Trophoblast cell (in vitro differentiated cells and primary cell): ENCODE measurements around the gene INTS6.

ENCODE experiments used
- DNase-seq, 2 donors: peaks; one replicate each; pipeline ENCODE4 v3.0.0-alpha.2; 2016
- H2AFZ ChIP-seq: 2 replicates; pipeline ENCODE4 v1.6.1; 2013; ENCODE audit warnings: low read length, moderate library complexity, mild to moderate bottlenecking; ENCODE audit not compliant: insufficient read depth, poor library complexity
- H2AK5ac ChIP-seq: 2 replicates; pipeline ENCODE4 v1.6.1; 2013; ENCODE audit warnings: mild to moderate bottlenecking, low read length
- H2BK120ac ChIP-seq: 2 replicates; pipeline ENCODE4 v1.6.1; 2013; ENCODE audit warnings: low read length, mild to moderate bottlenecking, moderate library complexity; ENCODE audit not compliant: insufficient read depth, poor library complexity
- H2BK12ac ChIP-seq: 2 replicates; pipeline ENCODE4 v1.6.1; 2013; ENCODE audit warnings: mild to moderate bottlenecking, low read length, moderate library complexity
- H2BK5ac ChIP-seq: 2 replicates; pipeline ENCODE4 v1.6.1; 2013; ENCODE audit warnings: low read length, low read depth, moderate library complexity, mild to moderate bottlenecking; ENCODE audit not compliant: poor library complexity
- H3K14ac ChIP-seq: 2 replicates; pipeline ENCODE4 v1.6.1; 2013; ENCODE audit warnings: mild to moderate bottlenecking, low read length
- H3K18ac ChIP-seq: 2 replicates; pipeline ENCODE4 v1.6.1; 2013; ENCODE audit warnings: mild to moderate bottlenecking, low read length
- H3K23ac ChIP-seq: 2 replicates; pipeline ENCODE4 v1.6.1; 2013; ENCODE audit warnings: low read length
- H3K27ac ChIP-seq: 2 replicates; pipeline ENCODE4 v1.5.1; 2013; ENCODE audit warnings: low read depth, mild to moderate bottlenecking, inconsistent platforms, low read length, moderate library complexity
- H3K27me3 ChIP-seq: 2 replicates; pipeline ENCODE4 v1.6.1; 2013; ENCODE audit warnings: inconsistent platforms, mild to moderate bottlenecking, low read length, moderate library complexity; ENCODE audit not compliant: insufficient read depth
- H3K36me3 ChIP-seq, 2 experiments: 1 replicate in 1 of 2; 2 replicates in 1 of 2; pipeline ENCODE4 v1.6.1; 2013; ENCODE audit warnings: low read length in 2 of 2, mild to moderate bottlenecking in 2 of 2, moderate library complexity in 1 of 2; ENCODE audit not compliant: insufficient read depth in 2 of 2, control insufficient read depth in 1 of 2
- H3K4ac ChIP-seq: 2 replicates; pipeline ENCODE4 v1.6.1; 2013; ENCODE audit warnings: low read depth, mild to moderate bottlenecking, low read length, moderate library complexity
- H3K4me1 ChIP-seq, 2 experiments: 1 replicate in 1 of 2; 2 replicates in 1 of 2; pipeline ENCODE4 v1.6.1; 2013; ENCODE audit warnings: low read length in 2 of 2, mild to moderate bottlenecking in 2 of 2, moderate library complexity in 1 of 2; ENCODE audit not compliant: insufficient read depth in 2 of 2, control insufficient read depth in 1 of 2
- H3K4me2 ChIP-seq: 2 replicates; pipeline ENCODE4 v1.6.1; 2013; ENCODE audit warnings: inconsistent platforms, mild to moderate bottlenecking, low read length, moderate library complexity
- H3K4me3 ChIP-seq: 2 replicates; pipeline ENCODE4 v1.5.1; 2013; ENCODE audit warnings: mild to moderate bottlenecking, low read depth, low read length, inconsistent platforms
- H3K79me1 ChIP-seq: one replicate; pipeline ENCODE4 v1.6.1; 2013; ENCODE audit warnings: low read length
- H3K79me2 ChIP-seq: 2 replicates; pipeline ENCODE4 v1.6.1; 2013; ENCODE audit warnings: low read length, mild to moderate bottlenecking; ENCODE audit not compliant: control insufficient read depth, insufficient read depth, poor library complexity
- H3K9ac ChIP-seq: 2 replicates; pipeline ENCODE4 v1.6.1; 2013; ENCODE audit warnings: mild to moderate bottlenecking, low read length
- H3K9me3 ChIP-seq: 2 replicates; pipeline ENCODE4 v1.6.1; 2013; ENCODE audit warnings: low read depth, mild to moderate bottlenecking, control low read depth, inconsistent platforms, low read length; ENCODE audit not compliant: insufficient read depth
- H4K12ac ChIP-seq: 2 replicates; pipeline ENCODE4 v1.6.1; 2013; ENCODE audit warnings: low read depth, mild to moderate bottlenecking, low read length, moderate library complexity
- H4K8ac ChIP-seq: 2 replicates; pipeline ENCODE4 v1.6.1; 2013; ENCODE audit warnings: low read depth, mild to moderate bottlenecking, low read length, moderate library complexity
- H4K91ac ChIP-seq: one replicate; pipeline ENCODE4 v1.6.1; 2013; ENCODE audit warnings: low read depth, mild to moderate bottlenecking, low read length, moderate library complexity
- WGBS: extraction: QIAGEN DNeasy Blood & Tissue Kit; methylation state at CpG from one replicate; pipeline ENCODE4 v1.1.7; 2013; ENCODE audit warnings: missing lambda C conversion rate; ENCODE audit not compliant: insufficient read length, insufficient coverage; ENCODE audit errors: extremely low coverage; 5-methylcytosine and 5-hydroxymethylcytosine counted together

Gene INTS6

DNA sequence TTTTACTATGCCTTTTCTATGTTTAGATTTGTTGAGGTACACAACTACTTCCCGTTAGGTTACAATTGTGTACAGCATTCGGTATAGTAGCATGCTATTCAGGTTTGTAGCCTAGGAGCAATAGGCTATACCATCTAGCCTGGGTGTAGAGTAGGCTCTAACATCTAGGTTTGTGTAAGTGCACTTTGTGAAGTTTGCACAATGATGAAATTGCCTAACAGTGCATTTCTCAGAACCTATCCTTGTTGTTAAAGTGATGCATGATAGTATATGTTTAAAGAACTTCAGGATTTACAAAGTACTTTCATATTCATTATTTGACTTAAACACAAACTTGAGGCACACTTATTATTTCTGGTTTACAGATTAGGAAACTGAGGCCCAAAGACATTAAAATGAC lies 124.9 kb downstream of the INTS6 start:
- Histone ChIP-seq H2AK5ac (no peak overlapping the region), H3K79me2 (no peaks in the 10 kb centered on the region), H4K91ac (no peak overlapping the region), H3K36me3 (no peaks in the 10 kb centered on the region), H2AFZ (no peak overlapping the region), H3K27me3 (no peaks in the 10 kb centered on the region), H3K9ac (no peak overlapping the region), H3K4me3 (no peak overlapping the region), H3K23ac (no peak overlapping the region), H3K4me1 (no peaks in the 10 kb centered on the region), H3K4ac (no peak overlapping the region), H3K9me3 (no peaks in the 10 kb centered on the region), H3K79me1 (no peaks in the 10 kb centered on the region), H4K12ac (no peak overlapping the region), H4K8ac (no peak overlapping the region), H2BK120ac (no peak overlapping the region), H2BK12ac (no peak overlapping the region), H3K18ac (no peak overlapping the region), H3K4me2 (no peak overlapping the region), H3K27ac (no peak overlapping the region), H3K14ac (no peak overlapping the region), H2BK5ac (no peak overlapping the region)
- DNase-seq = no peak
- WGBS = no CpG with 5 or more reads among the region's 2 CpGs

DNA sequence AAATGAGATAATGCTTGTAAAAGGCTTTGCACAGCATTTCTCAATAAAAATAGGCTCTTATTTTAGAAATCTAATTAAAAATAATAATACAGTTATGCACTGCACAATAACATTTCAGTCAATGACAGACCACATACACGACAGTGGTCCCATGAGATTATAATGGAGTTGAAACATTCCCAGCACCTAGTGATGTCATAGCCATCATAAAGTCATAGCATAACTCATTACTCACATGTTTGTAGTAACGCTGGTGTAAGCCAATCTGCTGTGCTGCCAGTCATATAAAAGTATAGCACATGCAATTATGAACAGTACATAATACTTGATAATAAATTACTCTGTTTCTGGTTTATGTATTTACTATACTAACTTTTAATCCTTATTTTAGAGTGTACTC lies 126.1 kb downstream of the INTS6 start:
- no peak overlapping the region for H4K91ac ChIP-seq
- no peak overlapping the region for H3K18ac ChIP-seq
- no peaks in the 10 kb centered on the region for H3K9me3 ChIP-seq
- H3K23ac ChIP-seq = no peak overlapping the region
- H3K4me3 ChIP-seq = no peak overlapping the region
- no peak overlapping the region for H3K4ac ChIP-seq
- H3K79me2 ChIP-seq = no peaks in the 10 kb centered on the region
- no peaks in the 10 kb centered on the region for H3K4me1 ChIP-seq
- no peaks in the 10 kb centered on the region for H3K27me3 ChIP-seq
- no peak overlapping the region for H2BK120ac ChIP-seq
- no peak overlapping the region for H3K4me2 ChIP-seq
- H3K9ac ChIP-seq = no peak overlapping the region
- H2BK5ac ChIP-seq = no peak overlapping the region
- no peaks in the 10 kb centered on the region for H3K79me1 ChIP-seq
- H2AFZ ChIP-seq = no peak overlapping the region
- H4K12ac ChIP-seq = no peak overlapping the region
- no peak overlapping the region for H3K27ac ChIP-seq
- no CpG with 5 or more reads among the region's 2 CpGs for WGBS
- H3K14ac ChIP-seq = no peak overlapping the region
- peak in 1 of 2 donors; percentile 31 for DNase-seq
- no peaks in the 10 kb centered on the region for H3K36me3 ChIP-seq
- no peak overlapping the region for H2BK12ac ChIP-seq
- no peak overlapping the region for H2AK5ac ChIP-seq
- no peak overlapping the region for H4K8ac ChIP-seq

DNA sequence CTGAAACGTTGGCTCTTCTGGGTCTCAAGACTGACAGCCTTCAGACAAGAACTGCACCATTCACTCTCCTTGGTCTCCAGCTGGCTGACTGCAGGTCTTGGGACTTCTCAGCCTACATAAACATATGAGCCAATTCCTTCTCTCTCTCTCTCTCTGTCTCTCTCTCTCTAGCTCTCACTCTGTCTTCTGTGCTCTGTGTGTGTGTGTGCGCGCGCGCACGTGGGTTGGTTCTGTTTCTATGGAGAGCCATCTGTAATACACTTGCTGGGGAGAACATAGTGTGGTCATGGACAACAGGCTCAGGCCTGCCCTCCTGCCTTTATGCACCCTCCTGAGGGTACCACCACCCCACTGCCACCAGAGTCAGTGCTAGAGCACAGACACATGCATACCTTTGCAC lies 127.0 kb downstream of the INTS6 start:
- no peak overlapping the region for H3K23ac ChIP-seq
- no peak overlapping the region for H3K4me2 ChIP-seq
- no peak overlapping the region for H2BK120ac ChIP-seq
- H3K79me2 ChIP-seq = no peaks in the 10 kb centered on the region
- no peak overlapping the region for H3K27ac ChIP-seq
- H3K36me3 ChIP-seq = no peaks in the 10 kb centered on the region
- no peak overlapping the region for H4K12ac ChIP-seq
- H3K9me3 ChIP-seq = no peaks in the 10 kb centered on the region
- no peak overlapping the region for H3K4me3 ChIP-seq
- H2BK5ac ChIP-seq = no peak overlapping the region
- no peak overlapping the region for H4K91ac ChIP-seq
- H3K27me3 ChIP-seq = no peaks in the 10 kb centered on the region
- no peak overlapping the region for H3K14ac ChIP-seq
- H3K4ac ChIP-seq = no peak overlapping the region
- no peak overlapping the region for H2AFZ ChIP-seq
- WGBS = no CpG with 5 or more reads among the region's 6 CpGs
- no peak for DNase-seq
- no peaks in the 10 kb centered on the region for H3K79me1 ChIP-seq
- H2BK12ac ChIP-seq = no peak overlapping the region
- H3K18ac ChIP-seq = no peak overlapping the region
- no peaks in the 10 kb centered on the region for H3K4me1 ChIP-seq
- no peak overlapping the region for H2AK5ac ChIP-seq
- H3K9ac ChIP-seq = no peak overlapping the region
- H4K8ac ChIP-seq = no peak overlapping the region

DNA sequence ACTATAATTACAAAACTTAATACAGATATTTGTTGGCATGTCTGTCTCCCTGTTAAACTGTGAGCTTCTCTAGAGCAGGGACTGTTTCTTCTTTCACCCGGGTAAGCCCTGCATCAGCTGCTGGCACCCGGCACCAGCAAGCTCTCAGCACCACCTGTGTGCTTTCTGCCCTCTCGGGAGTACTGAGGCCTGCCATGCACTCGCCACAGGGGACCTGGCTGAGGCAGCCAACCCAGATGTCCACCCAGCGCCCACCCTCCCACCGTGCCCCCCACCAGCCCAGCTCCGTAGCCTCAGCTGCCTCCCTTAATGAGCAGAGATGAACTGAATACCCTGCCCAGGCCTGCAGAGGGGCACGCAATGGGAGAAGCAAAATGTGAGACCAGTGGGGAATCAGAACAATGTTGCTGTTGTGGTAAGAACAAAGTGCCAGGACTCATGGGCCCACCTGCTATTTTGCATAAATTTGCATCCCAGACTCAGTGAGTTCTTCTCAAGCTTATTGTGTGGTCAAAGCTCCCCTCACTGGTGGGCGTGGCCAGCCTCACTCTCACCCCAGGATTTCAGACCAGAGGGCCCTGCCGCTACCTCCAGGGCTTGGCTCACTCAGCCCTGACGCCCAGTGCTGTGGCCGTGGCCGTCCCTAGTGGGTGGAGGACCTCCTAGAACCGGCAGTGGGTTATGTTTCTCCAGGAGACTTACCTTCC lies 128.0 kb downstream of the INTS6 start:
- Histone ChIP-seq H3K18ac (no peak overlapping the region), H3K4me1 (no peaks in the 10 kb centered on the region), H3K9ac (no peak overlapping the region), H2BK5ac (no peak overlapping the region), H2BK12ac (no peak overlapping the region), H4K91ac (no peak overlapping the region), H3K9me3 (no peaks in the 10 kb centered on the region), H2AK5ac (no peak overlapping the region), H3K36me3 (no peaks in the 10 kb centered on the region), H2AFZ (no peak overlapping the region), H3K23ac (no peak overlapping the region), H3K4me3 (no peak overlapping the region), H3K79me2 (no peaks in the 10 kb centered on the region), H3K79me1 (no peaks in the 10 kb centered on the region), H3K27ac (no peak overlapping the region), H3K27me3 (no peaks in the 10 kb centered on the region), H4K12ac (no peak overlapping the region), H3K4ac (no peak overlapping the region), H4K8ac (no peak overlapping the region), H3K4me2 (no peak overlapping the region), H2BK120ac (no peak overlapping the region), H3K14ac (no peak overlapping the region)
- no peak for DNase-seq
- no CpG with 5 or more reads among the region's 14 CpGs for WGBS
